IPS DF 4.7 (cell line): ENCODE measurements around the gene ARID4B.
"Not testable (repeated sequence)": the region's sequence is repeated elsewhere in the genome, so short reads cannot be mapped to it uniquely, and the experiment has no call there.

Experiments
- DNase-seq: peaks from one replicate; pipeline ENCODE4 v3.0.0-alpha.2; 2013; ENCODE audit warnings: low spot score; ENCODE audit errors: extremely low read depth

ARID4B gene

DNA sequence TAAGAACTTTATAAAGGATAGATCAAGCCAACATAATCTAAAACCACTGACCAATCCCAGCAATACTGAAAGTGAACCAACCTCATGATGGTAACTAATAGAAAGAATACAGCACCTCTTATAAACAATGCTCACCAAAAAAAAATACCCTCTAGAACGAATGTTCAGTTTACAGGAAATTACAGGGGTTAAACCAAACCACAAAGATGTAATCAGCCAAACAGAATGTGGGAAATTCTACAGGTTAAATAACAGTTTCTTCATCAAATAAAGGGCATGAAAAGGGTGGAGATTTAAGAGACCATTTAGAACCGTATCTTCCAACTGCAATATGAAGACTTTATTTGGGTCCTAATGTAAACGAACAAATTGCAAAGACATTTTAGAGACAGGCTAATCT, 30.4 kb downstream of the ARID4B start:
- no peak for DNase-seq

DNA sequence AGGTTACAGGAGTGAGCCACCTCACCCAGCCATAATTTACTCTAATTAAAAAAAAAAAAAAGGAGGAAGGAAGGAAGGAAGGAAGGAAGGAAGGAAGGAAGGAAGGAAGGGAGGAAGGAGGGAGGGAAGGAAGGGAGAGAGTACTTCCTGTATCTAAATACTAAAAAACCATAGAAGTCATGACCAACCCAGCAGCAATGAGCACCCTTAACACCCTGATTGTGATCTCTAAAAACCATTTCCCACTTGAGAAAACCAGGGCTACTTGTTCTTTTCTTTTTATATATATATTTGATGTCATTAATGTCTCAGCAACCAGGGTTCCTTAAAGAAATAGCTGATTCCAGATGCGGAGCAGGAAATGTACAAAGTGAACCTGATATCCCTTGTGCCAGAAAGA, 31.2 kb downstream of the ARID4B start:
- no peak for DNase-seq

DNA sequence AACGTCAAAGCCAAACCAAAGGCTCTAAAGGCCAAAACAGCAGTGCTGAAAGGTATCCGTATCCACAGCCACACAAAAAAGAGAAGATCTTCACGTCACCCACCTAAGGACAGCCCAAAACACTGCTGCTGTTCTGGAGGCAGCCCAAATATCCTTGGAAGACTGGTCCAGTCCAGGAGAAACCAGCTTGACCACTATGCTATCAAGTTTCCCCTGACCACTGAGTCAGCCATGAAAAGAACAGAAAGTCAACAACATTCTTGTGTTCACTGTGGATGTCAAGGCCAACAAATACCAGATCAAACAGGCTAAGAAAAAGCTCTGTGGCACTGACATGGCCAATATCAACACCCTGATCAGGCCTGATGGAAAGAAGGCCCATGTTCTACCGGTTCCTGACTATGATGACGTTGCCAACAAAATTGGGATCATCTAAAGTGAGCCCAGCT, 32.1 kb downstream of the ARID4B start:
- DNase-seq, result no peak

DNA sequence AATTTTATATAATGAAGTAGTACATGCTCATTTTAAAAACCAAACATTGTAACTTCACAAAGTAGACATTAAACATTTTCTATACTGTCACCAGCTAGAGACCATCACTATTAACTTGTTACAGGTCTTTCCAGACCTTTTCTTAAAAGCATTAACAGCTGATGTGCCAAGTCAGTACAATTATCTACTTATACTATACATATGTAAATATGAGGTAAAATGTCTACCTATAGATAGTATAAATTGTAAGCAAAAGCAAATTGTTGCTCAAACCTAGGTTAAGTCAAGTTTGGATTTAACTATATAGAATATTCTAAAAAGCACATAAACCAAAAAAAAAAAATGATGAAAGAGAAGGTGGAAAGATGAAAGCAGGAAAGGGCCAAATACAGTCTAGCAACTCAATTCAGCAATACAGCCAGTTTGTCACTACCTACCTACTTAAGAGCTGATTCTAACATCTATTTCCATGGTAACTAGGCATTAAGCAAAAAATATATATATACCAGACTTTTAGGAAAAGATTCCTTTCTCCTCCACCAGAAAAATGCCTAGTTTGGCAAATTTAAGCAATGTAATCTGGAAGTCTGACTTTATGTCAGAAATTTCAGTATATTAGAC, 34.5 kb downstream of the ARID4B start:
- no peak for DNase-seq

DNA sequence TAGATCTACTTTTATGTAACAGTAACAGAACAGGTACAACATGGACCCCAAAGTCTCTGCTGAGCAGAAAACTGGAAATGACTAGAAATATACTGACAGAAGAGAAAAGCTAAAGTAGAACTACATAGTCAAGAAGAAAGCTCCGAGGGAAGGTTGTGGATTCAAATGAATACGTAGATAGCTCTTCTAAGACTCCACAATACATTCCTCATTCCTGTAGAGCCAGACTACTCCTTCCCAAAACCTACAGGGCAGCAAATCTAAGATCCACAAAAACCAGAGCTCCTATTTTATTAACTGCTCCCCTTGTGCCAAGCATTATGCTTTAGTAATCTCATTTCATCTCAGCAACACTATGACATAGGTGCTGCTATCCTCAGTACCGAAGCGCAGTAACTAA, 35.2 kb downstream of the ARID4B start:
- no peak for DNase-seq

DNA sequence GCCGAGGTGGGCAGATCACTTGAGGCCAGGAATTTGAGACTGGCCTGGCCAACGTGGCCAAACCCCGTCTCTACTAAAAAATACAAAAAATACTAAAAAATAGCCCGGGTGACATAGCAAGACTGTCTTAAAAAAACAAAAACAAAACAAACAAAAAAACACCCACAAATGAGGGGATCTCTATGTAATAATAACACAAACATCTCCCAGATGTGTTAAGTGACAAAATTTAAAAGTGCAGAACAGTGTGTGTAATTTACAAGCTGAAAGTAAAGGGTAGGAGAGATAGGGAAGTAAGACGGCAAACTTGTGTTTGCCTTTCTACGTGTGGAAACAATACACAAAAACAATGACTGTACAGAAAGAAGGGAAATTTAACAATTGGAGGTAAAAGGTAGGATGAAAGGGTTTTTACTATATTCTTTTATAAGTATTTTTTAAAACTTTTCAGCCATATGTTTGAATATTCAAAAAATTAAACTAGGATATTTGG, 36.3 kb downstream of the ARID4B start:
- no peak for DNase-seq

DNA sequence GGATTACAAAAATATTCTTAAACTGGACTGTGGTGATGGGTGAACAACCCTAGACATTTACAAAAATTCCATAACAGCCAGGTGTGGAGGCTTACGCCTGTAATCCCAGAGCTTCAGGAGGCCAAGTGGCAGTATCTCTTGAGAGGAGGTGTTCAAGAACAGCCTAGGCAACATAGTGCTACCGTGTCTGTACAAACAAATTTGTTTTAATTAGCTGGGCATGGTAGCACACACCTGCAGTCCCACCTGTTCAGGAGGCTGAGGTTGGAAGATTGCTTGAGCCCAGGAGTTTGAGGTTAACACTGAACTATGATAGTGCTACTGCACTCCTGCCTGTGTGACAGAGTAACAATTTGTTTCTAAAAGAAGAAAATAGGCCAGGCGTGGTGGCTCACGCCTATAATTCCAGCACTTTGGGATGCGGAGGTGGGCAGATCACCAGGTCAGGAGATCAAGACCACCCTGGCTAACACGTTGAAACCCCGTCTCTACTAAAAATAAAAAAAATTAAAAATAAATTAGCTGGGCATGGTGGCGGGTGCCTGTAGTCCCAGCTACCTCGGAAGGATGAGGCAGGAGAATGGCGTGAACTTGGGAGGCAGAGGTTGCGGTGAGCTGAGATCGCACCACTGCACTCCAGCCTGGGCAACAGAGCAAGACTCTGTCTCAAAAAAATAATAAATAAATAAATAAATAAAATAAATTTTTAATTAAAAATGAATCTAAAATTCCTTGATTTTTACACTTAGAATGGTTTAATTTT, 37.1 kb downstream of the ARID4B start:
- no peak for DNase-seq

DNA sequence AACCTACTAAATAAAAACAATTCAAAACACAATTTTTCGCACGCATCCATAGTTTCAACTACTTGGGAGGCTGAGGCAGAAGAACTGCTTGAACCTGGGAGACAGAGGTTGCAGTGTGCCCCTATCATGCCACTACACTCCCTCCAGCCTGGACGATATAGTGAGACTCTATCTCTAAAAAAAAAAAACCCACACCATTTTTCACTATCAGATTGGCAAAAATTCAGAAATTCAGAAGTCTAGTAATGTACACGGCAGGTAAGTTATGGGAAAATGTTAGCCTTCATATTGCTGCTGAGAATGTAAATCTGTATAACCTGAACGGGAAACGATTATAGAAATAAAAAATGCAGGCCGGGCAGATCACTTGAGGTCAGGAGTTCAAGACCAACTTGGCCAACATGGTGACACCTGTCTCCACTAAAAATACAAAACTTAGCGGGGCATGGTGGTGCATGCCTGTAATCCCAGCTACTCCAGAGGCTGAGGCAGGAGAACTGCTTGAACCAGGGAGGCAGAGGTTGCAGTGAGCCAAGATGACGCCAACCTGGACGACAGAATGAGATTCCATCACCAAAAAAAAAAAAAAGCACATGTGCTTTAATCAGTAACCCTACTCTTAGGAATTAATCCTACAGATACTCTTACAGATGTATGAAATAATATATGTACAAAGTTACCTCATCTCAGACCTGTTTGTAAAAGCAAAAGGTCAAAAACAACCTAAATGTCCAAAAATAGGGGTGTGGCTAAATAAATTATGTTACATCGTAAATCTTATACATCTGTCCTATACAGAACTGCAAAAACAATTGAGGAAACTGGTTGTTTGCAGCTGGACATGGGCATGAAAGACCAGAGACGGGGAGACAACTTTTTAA, 37.9 kb downstream of the ARID4B start:
- no peak for DNase-seq

DNA sequence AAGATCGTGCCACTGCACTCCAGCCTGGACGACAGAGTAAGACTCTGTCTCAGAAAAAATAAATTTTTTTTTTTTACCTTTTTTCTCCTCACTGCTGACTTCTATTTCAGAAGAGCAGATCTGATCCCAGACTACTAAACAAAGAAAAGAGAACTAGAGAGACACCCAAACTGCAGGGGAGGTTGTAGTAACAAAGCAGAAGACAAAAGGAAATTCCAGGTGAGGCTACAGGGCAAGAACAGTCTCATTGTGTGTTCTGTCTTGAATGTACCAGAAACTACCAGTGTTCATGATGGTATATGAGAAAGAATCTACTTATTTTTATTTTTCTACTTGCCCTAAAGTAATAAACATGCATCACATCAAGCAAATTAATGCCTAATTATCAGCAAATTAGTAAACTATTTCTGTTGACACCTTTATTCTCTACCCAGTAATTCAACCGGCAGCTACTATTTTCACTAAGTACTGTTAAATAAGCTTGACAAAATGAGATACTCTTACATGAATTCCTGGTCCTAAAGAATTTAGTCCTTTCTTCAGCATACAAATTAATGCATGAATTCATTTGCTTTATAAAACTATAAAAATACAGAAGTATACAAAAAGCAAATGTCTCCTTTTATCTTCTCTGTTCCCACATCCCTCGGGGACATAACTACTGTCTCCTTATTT, 40.6 kb downstream of the ARID4B start:
- no peak for DNase-seq

DNA sequence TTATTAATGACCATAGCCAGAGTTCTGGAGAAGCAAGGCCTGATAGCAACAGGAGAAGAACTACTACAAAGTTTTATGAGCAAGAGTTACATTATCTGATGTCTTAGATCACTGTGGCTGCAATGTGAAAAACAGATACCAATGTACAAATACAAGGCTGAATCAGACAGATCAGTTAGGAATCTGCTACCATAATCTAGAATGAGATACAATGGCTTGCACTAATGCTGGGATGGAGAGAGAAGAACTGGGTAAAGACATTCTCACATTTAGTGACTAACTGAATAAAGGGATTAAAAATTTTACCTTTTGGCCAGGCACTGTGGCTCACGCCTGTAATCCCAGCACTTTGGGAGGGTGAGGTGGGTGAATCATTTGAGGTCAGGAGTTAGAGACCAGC, 41.3 kb downstream of the ARID4B start:
- no peak for DNase-seq

DNA sequence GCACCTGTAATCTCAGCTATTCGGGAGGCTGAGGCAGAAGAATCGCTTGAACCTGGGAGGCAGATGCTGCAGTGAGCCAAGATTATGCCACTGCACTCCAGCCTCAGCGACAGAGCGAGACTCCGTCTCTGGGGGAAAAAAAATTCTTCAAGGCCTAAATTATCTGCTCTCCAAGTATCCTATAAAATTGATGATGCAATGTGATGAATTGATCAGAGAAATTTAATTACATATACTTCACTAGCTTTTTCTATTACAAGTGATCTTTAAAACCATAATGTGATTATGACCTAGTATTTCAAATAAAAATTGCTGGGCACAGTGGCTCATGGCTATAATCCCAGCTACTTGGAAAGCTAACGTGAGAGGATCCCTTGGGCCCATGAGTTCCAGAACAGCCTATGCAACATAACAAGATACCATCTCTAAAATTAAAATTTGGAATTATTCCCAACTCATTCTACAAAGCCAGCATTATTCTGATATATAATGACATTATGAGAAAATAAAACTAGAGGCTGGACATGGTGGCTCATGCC, 43.7 kb downstream of the ARID4B start:
- no peak for DNase-seq

DNA sequence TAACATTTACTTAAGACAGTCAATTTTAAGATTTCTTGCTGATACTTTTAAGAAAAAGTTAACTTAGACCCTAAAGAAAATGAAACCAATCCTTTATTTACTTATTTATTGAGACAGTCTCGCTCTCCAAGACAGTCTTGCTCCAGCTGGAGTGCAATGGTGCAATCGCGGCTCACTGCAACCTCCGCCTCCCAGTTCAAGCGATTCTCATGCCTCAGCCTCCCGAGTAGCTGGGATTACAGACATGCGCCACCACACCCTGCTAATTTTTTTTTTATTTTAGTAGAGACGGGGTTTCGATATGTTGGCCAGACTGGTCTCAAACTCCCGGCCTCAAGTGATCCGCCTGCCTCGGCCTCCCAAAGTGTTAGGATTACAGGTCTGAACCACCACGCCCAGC, 44.3 kb downstream of the ARID4B start:
- DNase-seq, result not testable (repeated sequence)

DNA sequence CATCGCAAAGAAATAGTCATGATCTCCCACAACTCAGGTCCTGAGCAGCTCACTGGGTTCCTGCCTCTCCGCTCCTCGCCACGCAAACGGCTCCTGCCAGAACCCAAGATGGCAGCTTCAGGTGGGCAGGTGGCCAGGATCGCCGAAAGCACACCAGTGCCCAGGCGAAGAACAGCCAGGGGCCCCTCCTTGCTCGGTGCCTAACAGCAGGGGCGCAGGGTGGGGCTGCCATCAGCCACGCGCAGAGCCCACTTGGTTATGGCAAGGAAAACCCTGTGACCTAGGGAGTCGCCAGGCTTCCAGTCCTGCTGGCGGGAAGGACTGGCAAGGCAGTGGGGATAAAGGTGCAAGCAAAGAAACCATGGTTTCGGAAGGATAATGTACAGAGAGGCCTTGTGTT, 47.5 kb downstream of the ARID4B start:
- DNase-seq, result no peak

DNA sequence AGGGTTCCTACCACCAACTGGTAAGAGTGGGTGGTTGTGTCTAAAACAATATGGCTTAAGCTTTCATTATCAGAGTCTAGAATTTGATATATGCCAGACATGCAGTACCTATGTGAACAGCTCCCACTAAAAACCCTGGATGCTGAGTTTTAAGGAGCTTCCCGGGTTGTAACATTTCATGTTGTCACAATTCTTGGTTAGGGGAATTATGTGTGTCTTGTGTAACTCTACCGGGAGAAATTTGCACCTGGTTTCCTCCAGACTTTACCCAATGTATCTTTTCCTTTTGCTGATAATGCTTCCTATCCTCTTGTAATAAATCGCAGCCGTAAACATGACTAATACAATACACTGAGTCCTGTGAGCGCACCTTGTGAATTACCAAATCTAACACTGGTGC, 48.3 kb downstream of the ARID4B start:
- DNase-seq, result no peak

DNA sequence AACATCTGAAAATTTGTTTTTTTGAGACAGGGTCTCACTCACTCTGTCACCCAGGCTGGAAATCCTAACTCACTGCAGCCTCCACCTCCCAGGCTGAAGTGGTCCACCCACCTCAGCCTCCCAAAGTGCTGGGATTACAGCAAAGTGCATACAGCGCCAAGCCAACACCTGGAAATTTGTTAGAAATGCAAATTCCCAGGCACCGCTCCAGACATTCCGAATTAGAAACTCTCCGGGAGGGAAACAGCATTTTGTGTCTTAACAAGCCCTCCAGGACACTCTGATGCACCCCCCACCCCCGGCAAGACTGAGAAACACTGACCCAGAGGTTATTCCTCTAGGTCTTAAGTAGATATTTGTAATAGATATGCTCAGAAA, 49.1 kb downstream of the ARID4B start:
- no peak for DNase-seq

DNA sequence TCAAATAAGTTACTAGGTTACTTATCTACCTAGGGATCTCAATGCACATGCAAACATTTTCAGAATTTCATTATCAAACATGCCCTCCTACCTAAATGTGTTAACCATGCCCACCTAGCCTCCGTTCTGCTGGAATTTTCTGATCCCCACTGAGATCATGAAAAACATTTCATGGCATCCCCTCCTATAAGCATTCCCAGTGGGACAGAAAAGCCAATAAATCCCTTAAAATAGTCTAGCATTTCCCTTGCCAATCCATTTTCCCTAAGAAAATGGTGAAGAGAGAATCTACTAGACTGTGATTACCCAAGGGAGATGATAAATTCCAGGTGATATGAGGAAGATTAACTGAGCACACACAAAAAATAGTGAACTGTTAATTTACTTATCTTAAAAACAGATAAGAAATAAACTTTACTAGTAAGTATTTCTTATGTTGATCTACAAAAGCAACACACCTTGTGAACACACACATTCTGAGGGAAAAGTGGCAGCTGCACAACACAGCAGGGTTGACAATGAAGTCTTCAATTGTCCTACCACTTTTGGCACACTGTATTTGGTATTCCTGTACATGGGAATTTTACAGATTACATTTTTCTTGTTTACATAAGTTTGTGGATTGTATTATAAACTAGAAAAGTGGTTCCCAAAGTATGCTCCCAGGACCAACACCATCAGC, 49.6 kb downstream of the ARID4B start:
- no peak for DNase-seq

DNA sequence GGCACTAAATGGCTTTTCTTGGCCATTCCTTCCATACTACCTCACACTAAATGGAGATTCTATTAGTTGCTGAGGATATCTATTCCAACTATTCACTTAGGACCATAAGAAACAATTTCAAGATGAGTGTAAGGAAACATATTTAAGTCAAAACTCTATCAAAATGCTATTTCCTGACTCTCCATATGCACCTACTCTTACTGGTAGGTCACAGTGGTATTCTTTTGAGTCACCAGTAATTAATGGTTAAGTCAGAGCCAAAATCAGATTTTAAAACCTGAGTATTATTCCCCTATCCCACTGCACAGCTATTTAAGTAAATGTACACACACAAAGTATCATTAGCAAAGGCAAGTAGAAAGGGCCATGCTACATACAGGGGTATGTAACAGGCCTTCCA, 50.3 kb downstream of the ARID4B start:
- DNase-seq, result no peak

DNA sequence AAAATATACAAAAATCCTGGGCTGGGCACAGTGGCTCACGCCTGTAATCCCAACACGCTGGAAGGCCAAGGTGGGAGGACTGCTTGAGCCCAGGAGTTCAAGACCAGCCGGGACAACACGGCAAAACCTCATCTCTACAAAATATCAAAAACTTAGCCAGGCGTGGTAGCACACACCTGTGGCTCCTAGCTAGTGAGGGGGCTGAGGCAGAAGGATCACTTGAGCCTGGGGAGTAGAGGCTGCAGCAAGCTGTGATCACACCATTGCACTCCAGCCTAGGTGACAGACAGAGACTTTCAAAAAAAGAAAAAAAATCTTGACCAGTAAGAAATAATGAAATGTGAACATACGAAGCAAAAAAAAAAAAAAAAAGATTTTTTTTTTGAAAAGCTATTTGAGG, 52.1 kb downstream of the ARID4B start:
- no peak for DNase-seq

DNA sequence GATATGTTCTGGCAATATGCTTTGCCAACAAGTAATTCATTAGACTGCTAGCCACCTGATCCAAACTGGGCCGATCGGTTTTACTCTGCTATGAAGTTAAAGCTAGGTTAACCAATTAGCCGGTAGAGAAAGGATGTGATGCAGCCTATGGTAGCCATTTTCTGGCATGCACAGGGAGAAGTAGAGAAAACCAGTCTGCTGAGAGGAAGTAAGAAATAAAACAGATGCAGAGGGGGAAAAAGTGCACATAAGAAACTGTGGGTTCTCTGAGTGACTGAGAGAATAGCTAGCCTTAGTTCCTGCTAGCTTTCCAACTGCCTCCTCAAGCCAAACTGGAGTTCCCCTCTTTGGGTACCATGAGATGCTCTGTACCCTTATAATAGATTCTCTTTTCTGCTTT, 52.8 kb downstream of the ARID4B start:
- no peak for DNase-seq

DNA sequence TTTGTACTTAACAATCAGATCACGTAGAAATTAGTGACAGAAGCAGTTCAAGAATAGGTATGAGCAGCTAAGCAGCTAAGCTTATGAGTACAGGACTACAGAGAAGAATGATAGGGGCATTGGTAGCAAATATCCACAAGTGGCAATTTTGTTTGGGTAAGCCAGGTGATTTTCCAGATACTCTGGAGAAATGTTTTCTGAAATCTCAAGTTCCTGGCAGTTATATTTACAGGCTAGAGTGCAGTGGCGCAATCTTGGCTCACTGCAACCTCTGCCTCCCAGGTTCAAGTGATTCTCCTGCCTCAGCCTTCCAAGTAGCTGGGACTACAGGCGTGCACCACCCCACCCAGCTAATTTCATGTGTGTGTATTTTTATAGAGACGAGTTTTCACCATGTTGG, 55.1 kb downstream of the ARID4B start:
- DNase-seq, result no peak

DNA sequence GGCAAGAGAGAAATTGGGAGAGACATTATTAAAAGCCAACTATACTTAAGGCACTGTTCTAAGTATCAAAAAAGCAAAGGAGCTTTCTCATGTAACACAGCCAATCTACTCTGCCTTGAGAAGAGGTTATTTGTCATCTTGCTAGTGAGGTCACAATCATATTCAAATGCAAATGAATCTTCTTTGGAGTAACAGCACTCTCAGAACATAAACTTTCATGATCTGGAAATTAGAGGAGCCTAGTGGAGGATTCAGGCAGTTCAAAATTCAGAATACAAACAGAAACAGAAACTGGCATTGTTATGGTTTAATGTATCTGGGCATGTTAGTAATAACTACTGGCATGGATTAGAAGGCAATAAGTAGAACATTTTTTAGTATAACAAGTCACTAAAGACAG, 57.4 kb downstream of the ARID4B start:
- DNase-seq, result no peak
